ENCODE data around the gene GOLGA8N.
A peak's percentile ranks its signal among the peaks of the same experiment; 100 is the strongest.
"Not testable (repeated sequence)": the region's sequence is repeated elsewhere in the genome, so short reads cannot be mapped to it uniquely, and the experiment has no call there.

The GOLGA8N gene
- 0.04 to 1.3 reads per million in 2 experiments for total RNA-seq

- DNase-seq (ENCODE audit: low read depth) = not testable (repeated sequence)
Observed at GRCh38 chr15:32593151-32593550, at the start of gene GOLGA8N. GOLGA8N (plus strand) TSS chr15:32593456.

GRCh38 chr15:32543456-32543855 lies 49.8 kb upstream of the GOLGA8N start:
- DNase-seq (ENCODE audit: low read depth) = not testable (repeated sequence)

- not testable (repeated sequence) for DNase-seq (ENCODE audit: low read depth)
Observed at GRCh38 chr15:32545129-32545528, 48.1 kb upstream of the GOLGA8N start.

GRCh38 chr15:32554587-32554986 lies 38.7 kb upstream of the GOLGA8N start:
- DNase-seq (ENCODE audit: low read depth) = not testable (repeated sequence)

- DNase-seq (ENCODE audit: low read depth) = not testable (repeated sequence)
Observed at GRCh38 chr15:32562198-32562597, 31.1 kb upstream of the GOLGA8N start.

GRCh38 chr15:32568988-32569387 lies 24.3 kb upstream of the GOLGA8N start:
- not testable (repeated sequence) for DNase-seq (ENCODE audit: low read depth)

GRCh38 chr15:32578482-32578881 lies 14.8 kb upstream of the GOLGA8N start:
- not testable (repeated sequence) for DNase-seq (ENCODE audit: low read depth)

GRCh38 chr15:32585844-32586243 lies 7.4 kb upstream of the GOLGA8N start:
- not testable (repeated sequence) for DNase-seq (ENCODE audit: low read depth)

GRCh38 chr15:32609518-32609917 lies 16.3 kb downstream of the GOLGA8N start:
- DNase-seq (ENCODE audit: low read depth) = not testable (repeated sequence)

GRCh38 chr15:32610719-32611118 lies 17.5 kb downstream of the GOLGA8N start:
- not testable (repeated sequence) for DNase-seq (ENCODE audit: low read depth)

- not testable (repeated sequence) for DNase-seq (ENCODE audit: low read depth)
Observed at GRCh38 chr15:32614712-32615050, 21.4 kb downstream of the GOLGA8N start.

- peak; percentile 76 for DNase-seq (ENCODE audit: low read depth)
Observed at GRCh38 chr15:32615051-32615870, 22.0 kb downstream of the GOLGA8N start, which contains the start of gene ARHGAP11A. ARHGAP11A (plus strand) TSS chr15:32615504; CDS start chr15:32616212, 708 bp downstream.

GRCh38 chr15:32615871-32616426 lies 22.7 kb downstream of the GOLGA8N start:
- DNase-seq (ENCODE audit: low read depth) = not testable (repeated sequence)

GRCh38 chr15:32636410-32636809 lies 43.2 kb downstream of the GOLGA8N start:
- DNase-seq (ENCODE audit: low read depth) = no peak

GRCh38 chr15:32636908-32637567 lies 43.8 kb downstream of the GOLGA8N start:
- no peak for DNase-seq (ENCODE audit: low read depth)

- no peak for DNase-seq (ENCODE audit: low read depth)
Observed at GRCh38 chr15:32637704-32638103, 44.4 kb downstream of the GOLGA8N start.

GRCh38 chr15:32641517-32642059 lies 48.3 kb downstream of the GOLGA8N start, which contains the start of gene SCG5:
SCG5 (plus strand) TSS chr15:32641710; CDS start chr15:32643593, 1,883 bp downstream.
- DNase-seq (ENCODE audit: low read depth) = no peak

GRCh38 chr15:32642667-32643435 lies 49.6 kb downstream of the GOLGA8N start:
- DNase-seq (ENCODE audit: low read depth) = no peak

GRCh38 chr15:32643907-32644445 lies 50.7 kb downstream of the GOLGA8N start:
- no peak for DNase-seq (ENCODE audit: low read depth)

GRCh38 chr15:32646291-32646690 lies 53.0 kb downstream of the GOLGA8N start:
- no peak for DNase-seq (ENCODE audit: low read depth)

- DNase-seq (ENCODE audit: low read depth) = no peak
Observed at GRCh38 chr15:32649342-32649741, 56.1 kb downstream of the GOLGA8N start.
